Inflammatory macrophage treated with lipopolysaccharide for 4 hours (primary cell): ENCODE data around the gene PRKCB.

Source experiments
- DNase-seq: peaks from one replicate; pipeline ENCODE4 v3.0.0-alpha.2; 2020

Gene PRKCB

GRCh38 chr16:23835390-23836077 is at the start of gene PRKCB:
Gene PRKCB, plus strand, starts transcription at chr16:23835983.
- peak; percentile 93 for DNase-seq

DNA sequence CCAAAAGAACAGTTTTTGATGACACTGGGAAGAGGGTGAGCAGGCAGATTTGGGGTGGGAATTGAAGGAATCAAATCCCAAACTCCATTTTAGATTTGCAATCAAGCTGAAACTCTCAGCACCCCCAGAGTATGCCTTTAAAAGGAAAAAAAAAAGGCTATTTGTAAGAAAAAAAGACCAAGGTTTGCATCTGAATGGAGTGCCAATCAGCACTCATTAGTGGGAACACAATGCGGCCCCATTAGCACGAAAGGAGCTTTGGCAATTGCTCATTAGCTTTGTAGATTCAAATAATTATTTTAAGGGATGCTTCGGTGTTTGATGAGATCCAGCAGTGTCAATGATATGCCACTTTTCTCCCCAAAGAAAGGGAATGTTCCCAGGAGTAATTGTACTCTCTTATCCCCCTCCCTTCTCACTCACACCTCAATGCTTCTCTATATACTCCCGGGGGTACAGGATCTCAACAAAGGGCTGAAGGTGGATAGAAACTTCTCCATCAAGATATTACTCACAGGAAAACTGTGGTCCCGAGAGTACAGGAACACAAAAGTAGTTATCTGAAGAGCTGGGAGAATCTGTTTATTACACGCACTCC is 48.7 kb upstream of the PRKCB start:
- DNase-seq, result no peak

DNA sequence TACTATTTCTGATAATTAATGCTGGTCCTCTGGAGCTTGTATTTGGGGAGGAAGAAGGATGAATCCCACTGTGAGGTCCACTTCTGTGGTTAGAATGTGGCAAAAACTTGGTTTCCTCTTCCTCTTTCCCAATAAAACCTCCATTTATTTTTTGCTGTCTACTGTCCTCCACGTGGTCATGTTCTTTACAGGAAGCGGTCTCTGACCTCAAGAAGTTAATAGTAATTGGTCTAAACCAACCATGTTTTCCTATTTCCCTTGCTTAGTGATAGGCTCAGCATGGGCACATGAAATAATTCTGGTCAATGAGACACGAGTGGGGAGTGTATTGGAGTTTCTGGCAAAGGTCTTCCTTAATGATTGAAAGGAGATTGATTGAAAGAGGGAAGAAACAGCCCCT is 47.1 kb upstream of the PRKCB start:
- DNase-seq, result peak; percentile 61

DNA sequence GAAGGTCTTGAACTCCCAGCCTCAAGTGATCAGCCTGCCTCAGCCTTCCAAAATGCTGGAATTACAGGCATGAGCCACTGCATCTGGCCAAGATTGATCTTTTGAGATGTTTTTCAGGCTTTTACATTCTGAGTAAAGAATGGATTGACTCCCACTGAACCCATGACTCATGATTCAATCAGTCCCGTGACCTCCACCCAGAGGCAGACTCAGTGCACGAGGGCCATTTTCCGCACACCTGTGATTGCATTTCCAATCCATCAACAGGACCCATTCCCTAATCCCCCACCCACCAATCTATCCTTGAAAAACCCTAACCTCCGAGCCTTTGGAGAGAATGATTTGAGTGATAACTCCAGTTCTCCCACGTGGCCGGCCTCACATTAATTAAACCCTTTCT is 40.4 kb upstream of the PRKCB start:
- no peak for DNase-seq

- DNase-seq, result no peak
Observed at GRCh38 chr16:23796941-23797340, 38.8 kb upstream of the PRKCB start.

- peak; percentile 71 for DNase-seq
Observed at GRCh38 chr16:23801378-23801777, 34.4 kb upstream of the PRKCB start.

- DNase-seq, result no peak
Observed at GRCh38 chr16:23802776-23803175, 33.0 kb upstream of the PRKCB start.

- peak; percentile 63 for DNase-seq
Observed at GRCh38 chr16:23803591-23804123, 32.1 kb upstream of the PRKCB start.

- peak; percentile 82 for DNase-seq
Observed at GRCh38 chr16:23807028-23807427, 28.8 kb upstream of the PRKCB start.

- no peak for DNase-seq
Observed at GRCh38 chr16:23821467-23821866, 14.3 kb upstream of the PRKCB start.

DNA sequence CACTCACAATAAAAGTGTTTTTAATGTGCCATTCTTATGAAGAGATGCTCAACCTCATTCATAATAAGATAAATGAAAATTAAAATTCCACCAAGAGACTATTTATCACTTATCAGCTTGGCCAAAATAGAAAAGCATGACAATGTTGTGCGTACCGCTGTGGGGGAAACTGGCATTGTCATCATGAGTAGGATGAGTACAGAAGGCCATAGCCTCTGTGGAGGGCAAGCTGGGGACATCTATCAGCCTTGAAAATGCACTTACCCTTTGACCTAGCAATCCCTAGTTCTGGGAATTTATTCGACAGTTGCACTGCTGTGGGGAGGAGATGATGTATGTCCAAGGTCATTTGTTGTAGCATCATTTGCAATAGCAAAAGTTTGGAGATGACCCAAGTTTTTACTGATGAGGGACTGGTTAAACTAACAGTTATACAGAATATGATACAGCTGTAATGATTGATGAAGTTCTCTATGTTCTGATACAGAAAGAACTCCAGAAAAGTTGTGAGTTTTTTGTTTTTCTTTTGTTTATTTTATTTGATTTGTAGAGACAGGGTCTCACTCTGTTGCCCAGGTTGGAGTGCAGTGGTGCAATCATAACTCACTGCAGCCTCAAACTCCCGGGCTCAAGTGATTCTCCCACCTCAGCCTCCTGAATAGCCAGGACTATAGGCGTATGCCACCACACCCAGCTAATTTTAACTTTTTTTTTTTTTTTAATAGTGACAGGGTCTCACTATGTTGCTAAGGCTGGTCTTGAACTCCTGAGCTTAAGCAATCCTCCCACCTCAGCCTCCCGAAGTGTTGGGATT is 13.7 kb upstream of the PRKCB start:
- no peak for DNase-seq

GRCh38 chr16:23823475-23824384 is 12.1 kb upstream of the PRKCB start:
- DNase-seq, result no peak

DNA sequence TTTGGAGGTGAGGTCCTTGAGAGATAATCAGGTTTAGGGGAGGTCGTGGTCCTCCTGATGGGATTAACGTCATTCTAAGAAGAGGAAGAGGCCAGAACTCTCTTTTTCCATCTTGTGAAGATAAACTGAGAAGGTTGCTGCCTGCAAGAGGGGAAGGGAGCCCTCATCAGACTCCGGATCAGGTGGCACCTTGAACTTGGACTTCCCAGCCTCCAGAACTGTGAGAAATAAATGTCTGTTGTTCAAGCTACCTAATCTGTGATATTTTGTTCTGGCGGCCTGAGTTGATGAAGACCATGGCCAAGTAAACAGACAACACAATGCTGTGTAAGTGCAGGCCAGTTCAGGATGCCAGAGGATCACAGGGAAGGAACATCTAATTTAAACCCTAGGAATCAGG is 10.9 kb upstream of the PRKCB start:
- DNase-seq, result no peak

GRCh38 chr16:23826528-23827045 is 9.2 kb upstream of the PRKCB start:
- DNase-seq, result peak; percentile 79

DNA sequence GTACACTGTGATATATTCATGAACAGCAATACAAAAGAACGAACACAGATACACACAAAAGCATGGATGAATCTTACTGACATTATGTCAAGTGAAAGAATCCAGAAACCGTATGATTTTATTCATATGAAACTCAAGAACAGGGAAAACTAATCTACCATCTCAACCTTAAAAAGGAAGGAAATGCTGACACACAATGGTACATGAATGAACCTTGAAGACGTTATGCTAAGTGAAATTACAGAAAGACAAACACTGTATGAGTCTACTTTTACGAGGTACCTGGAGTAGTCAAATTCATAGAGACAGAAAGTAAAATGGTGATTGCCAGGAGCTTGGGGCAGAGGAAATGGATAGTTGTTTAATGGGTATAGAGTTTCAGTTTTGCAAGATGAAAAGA is 8.7 kb upstream of the PRKCB start:
- no peak for DNase-seq

- DNase-seq, result no peak
Observed at GRCh38 chr16:23829454-23829853, 6.3 kb upstream of the PRKCB start.

DNA sequence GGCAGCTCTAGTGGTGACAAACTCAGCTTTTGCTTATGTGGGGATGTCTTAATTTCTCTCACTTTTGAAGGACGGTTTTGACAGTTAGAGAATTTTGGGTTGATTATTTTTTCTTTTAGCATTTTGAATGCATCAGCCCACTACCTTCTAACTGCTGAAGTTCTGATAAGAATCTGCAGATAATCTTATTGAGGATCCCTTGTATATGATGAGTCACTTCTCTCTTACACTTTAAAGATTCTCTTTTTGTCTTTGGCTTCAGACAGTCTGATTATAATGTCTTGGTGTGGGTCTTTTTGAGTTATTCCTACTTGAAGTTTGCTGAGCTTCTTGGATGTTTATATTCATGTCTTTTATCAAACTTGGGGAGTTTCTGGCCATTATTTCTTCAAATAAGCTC is 5.5 kb upstream of the PRKCB start:
- DNase-seq, result no peak

DNA sequence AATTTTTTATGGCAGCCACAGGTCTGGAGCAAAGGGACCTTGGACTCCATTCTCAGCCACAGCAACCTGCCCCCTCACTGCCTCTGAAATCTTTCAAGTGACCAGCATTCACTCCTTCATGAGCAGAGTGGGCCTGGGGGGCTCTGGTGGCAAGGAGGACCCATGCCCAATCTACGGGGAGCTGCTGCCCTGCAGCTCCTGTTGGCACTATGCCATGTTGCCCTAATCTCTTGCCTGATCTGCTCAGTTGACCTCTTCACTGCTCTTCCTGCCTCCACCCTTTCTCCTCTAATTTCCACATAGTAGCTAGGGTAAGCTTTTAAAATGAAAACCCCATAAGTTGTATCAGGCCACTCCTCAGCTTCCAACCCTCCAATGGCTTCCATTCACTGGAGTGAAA is 2.9 kb upstream of the PRKCB start:
- DNase-seq, result no peak

GRCh38 chr16:23833504-23833903 is 2.3 kb upstream of the PRKCB start:
- no peak for DNase-seq

GRCh38 chr16:23833960-23834685 is 1.7 kb upstream of the PRKCB start:
- no peak for DNase-seq

- no peak for DNase-seq
Observed at GRCh38 chr16:23836078-23836403, 258 bp downstream of the PRKCB start.
